NCI-H2081 (cell line): ENCODE measurements around the gene DHCR24.
A peak's percentile ranks its signal among the peaks of the same experiment; 100 is the strongest.
"Not testable (repeated sequence)": the region's sequence is repeated elsewhere in the genome, so short reads cannot be mapped to it uniquely, and the experiment has no call there.

Experiments used
- DNase-seq, 2 experiments: peaks; one replicate each; lab custom pipeline; 2025; lab: John Stamatoyannopoulos, UW

DHCR24 gene

GRCh38 chr1:54888080-54888733 lies 1.2 kb upstream of the DHCR24 start:
- DNase-seq: peak in 1 of 2 experiments; percentile 32

- peak; percentile 18 to 42 for DNase-seq
Observed at GRCh38 chr1:54887665-54888071, 673 bp upstream of the DHCR24 start.

GRCh38 chr1:54885807-54886723 lies 930 bp downstream of the DHCR24 start:
- DNase-seq: peak; percentile 34 to 68

- no peak for DNase-seq
Observed at GRCh38 chr1:54885237-54885679, 1.7 kb downstream of the DHCR24 start.

- DNase-seq: peak in 1 of 2 experiments; percentile 11
Observed at GRCh38 chr1:54884768-54885167, 2.2 kb downstream of the DHCR24 start.

GRCh38 chr1:54884135-54884586 lies 2.8 kb downstream of the DHCR24 start:
- no peak for DNase-seq

- no peak for DNase-seq
Observed at GRCh38 chr1:54883349-54884102, 3.5 kb downstream of the DHCR24 start.

GRCh38 chr1:54882519-54882918 lies 4.5 kb downstream of the DHCR24 start:
- DNase-seq: peak; percentile 3 to 63

- DNase-seq: not testable (repeated sequence)
Observed at GRCh38 chr1:54881604-54882003, 5.4 kb downstream of the DHCR24 start.

GRCh38 chr1:54879872-54880271 lies 7.1 kb downstream of the DHCR24 start:
- no peak for DNase-seq

- DNase-seq: no peak
Observed at GRCh38 chr1:54876814-54877213, 10.2 kb downstream of the DHCR24 start.

- DNase-seq: no peak
Observed at GRCh38 chr1:54875000-54875399, 12.0 kb downstream of the DHCR24 start.

GRCh38 chr1:54874079-54874830 lies 12.7 kb downstream of the DHCR24 start:
- DNase-seq: no peak

GRCh38 chr1:54872036-54872331 lies 15.0 kb downstream of the DHCR24 start:
- no peak for DNase-seq

- no peak for DNase-seq
Observed at GRCh38 chr1:54871275-54872035, 15.5 kb downstream of the DHCR24 start.

GRCh38 chr1:54870869-54871268 lies 16.1 kb downstream of the DHCR24 start:
- DNase-seq: no peak

- DNase-seq: no peak
Observed at GRCh38 chr1:54869173-54869851, 17.7 kb downstream of the DHCR24 start.

GRCh38 chr1:54867717-54868057 lies 19.3 kb downstream of the DHCR24 start:
- no peak for DNase-seq

GRCh38 chr1:54866801-54867716 lies 19.9 kb downstream of the DHCR24 start:
- no peak for DNase-seq
